HG03095 (cell line): ENCODE data around the gene HNRNPA3.
A peak's percentile ranks its signal among the peaks of the same experiment; 100 is the strongest.
"Not testable (repeated sequence)": the region's sequence is repeated elsewhere in the genome, so short reads cannot be mapped to it uniquely, and the experiment has no call there.

Experiments
- ATAC-seq: cut with Tn5 transposase; IDR thresholded peaks from one replicate; pipeline ENCODE4 v1.9.1; 2021; ENCODE audit warnings: moderate library complexity; ENCODE audit not compliant: unreplicated experiment

HNRNPA3 gene

GRCh38 chr2:177188482-177189469 lies 23.8 kb upstream of the HNRNPA3 start:
- no peak for ATAC-seq

- ATAC-seq: no peak
Measured at GRCh38 chr2:177190941-177191340, 21.7 kb upstream of the HNRNPA3 start.

GRCh38 chr2:177192788-177193187 lies 19.8 kb upstream of the HNRNPA3 start:
- no peak for ATAC-seq

GRCh38 chr2:177193240-177193639 lies 19.4 kb upstream of the HNRNPA3 start:
- ATAC-seq: no peak

GRCh38 chr2:177195194-177195593 lies 17.4 kb upstream of the HNRNPA3 start:
- no peak for ATAC-seq

- ATAC-seq: not testable (repeated sequence)
Measured at GRCh38 chr2:177200419-177200818, 12.2 kb upstream of the HNRNPA3 start.

GRCh38 chr2:177201919-177202346 lies 10.7 kb upstream of the HNRNPA3 start:
- ATAC-seq: no peak

GRCh38 chr2:177204417-177204816 lies 8.2 kb upstream of the HNRNPA3 start:
- ATAC-seq: no peak

- ATAC-seq: peak; percentile 63
Measured at GRCh38 chr2:177207101-177207500, 5.5 kb upstream of the HNRNPA3 start.

GRCh38 chr2:177211169-177211568 lies 1.4 kb upstream of the HNRNPA3 start:
- ATAC-seq: no peak

- ATAC-seq: no peak
Measured at GRCh38 chr2:177211576-177212105, 953 bp upstream of the HNRNPA3 start.

GRCh38 chr2:177212891-177213856 lies 580 bp downstream of the HNRNPA3 start:
- peak; percentile 47 for ATAC-seq

GRCh38 chr2:177217247-177217843 lies 4.8 kb downstream of the HNRNPA3 start:
- ATAC-seq: no peak

GRCh38 chr2:177219787-177220186 lies 7.2 kb downstream of the HNRNPA3 start:
- not testable (repeated sequence) for ATAC-seq

GRCh38 chr2:177221534-177221933 lies 8.9 kb downstream of the HNRNPA3 start:
- ATAC-seq: no peak

GRCh38 chr2:177221970-177222369 lies 9.4 kb downstream of the HNRNPA3 start:
- ATAC-seq: no peak

- ATAC-seq: not testable (repeated sequence)
Measured at GRCh38 chr2:177223436-177223835, 10.8 kb downstream of the HNRNPA3 start.

- no peak for ATAC-seq
Measured at GRCh38 chr2:177225965-177226360, 13.4 kb downstream of the HNRNPA3 start.

GRCh38 chr2:177229442-177230242 lies 17.0 kb downstream of the HNRNPA3 start:
- ATAC-seq: no peak

GRCh38 chr2:177231270-177231669 lies 18.7 kb downstream of the HNRNPA3 start:
- no peak for ATAC-seq
